ENCODE data around the gene ARID5A. TPM values are rescaled to one million over a fixed set of nuclear protein-coding genes. Genes with fewer than 3 reads are reported as not detected.
A peak's percentile ranks its signal among the peaks of the same experiment; 100 is the strongest.
"Not testable (repeated sequence)": the region's sequence is repeated elsewhere in the genome, so short reads cannot be mapped to it uniquely, and the experiment has no call there.

Gene ARID5A
- polyA plus RNA-seq, 1 donor, result 7.5 TPM

- not testable (repeated sequence) for H3K9me3 ChIP-seq (ENCODE audit: control insufficient read depth, low read depth, low read length); H3K36me3 ChIP-seq (ENCODE audit: control insufficient read depth, insufficient read depth, low read length); DNase-seq; H3K4me3 ChIP-seq (ENCODE audit: low read length); H3K27me3 ChIP-seq (ENCODE audit: control insufficient read depth, insufficient read depth, low read length)
- Histone ChIP-seq H3K4me1 (ENCODE audit: control insufficient read depth, insufficient read depth, low read length) (peaks cover 10% of the 10 kb centered on the region), H3K27ac (ENCODE audit: low read length) (peak overlapping the region; percentile 88)
- no CpG with 5 or more reads among the region's 6 CpGs for WGBS (ENCODE audit: insufficient coverage, low lambda C conversion rate)
These were observed 20.9 kb downstream of the ARID5A start for GRCh38 chr2:96557421-96557820.

- no peak for DNase-seq
- Histone ChIP-seq H3K9me3 (ENCODE audit: control insufficient read depth, low read depth, low read length) (no peaks in the 10 kb centered on the region), H3K36me3 (ENCODE audit: control insufficient read depth, insufficient read depth, low read length) (no peaks in the 10 kb centered on the region), H3K27me3 (ENCODE audit: control insufficient read depth, insufficient read depth, low read length) (no peaks in the 10 kb centered on the region), H3K4me1 (ENCODE audit: control insufficient read depth, insufficient read depth, low read length) (peaks cover 10% of the 10 kb centered on the region), H3K4me3 (ENCODE audit: low read length) (no peak overlapping the region), H3K27ac (ENCODE audit: low read length) (no peak overlapping the region)
- 76% methylated on average over 2 of the region's 6 CpGs for WGBS (ENCODE audit: insufficient coverage, low lambda C conversion rate)
These were observed 21.5 kb downstream of the ARID5A start for GRCh38 chr2:96558061-96558460.

- H3K36me3 ChIP-seq (ENCODE audit: control insufficient read depth, insufficient read depth, low read length), result no peaks in the 10 kb centered on the region
- no peak for DNase-seq
- H3K27me3 ChIP-seq (ENCODE audit: control insufficient read depth, insufficient read depth, low read length), result no peaks in the 10 kb centered on the region
- WGBS (ENCODE audit: insufficient coverage, low lambda C conversion rate), result no CpG with 5 or more reads among the region's 8 CpGs
- H3K9me3 ChIP-seq (ENCODE audit: control insufficient read depth, low read depth, low read length), result no peaks in the 10 kb centered on the region
- H3K27ac ChIP-seq (ENCODE audit: low read length), result no peak overlapping the region
- no peak overlapping the region for H3K4me3 ChIP-seq (ENCODE audit: low read length)
- H3K4me1 ChIP-seq (ENCODE audit: control insufficient read depth, insufficient read depth, low read length), result peaks cover 10% of the 10 kb centered on the region
These were observed 21.9 kb downstream of the ARID5A start for GRCh38 chr2:96558485-96558884.

- WGBS (ENCODE audit: insufficient coverage, low lambda C conversion rate), result no CpG with 5 or more reads among the region's 4 CpGs
- Histone ChIP-seq H3K27me3 (ENCODE audit: control insufficient read depth, insufficient read depth, low read length) (no peaks in the 10 kb centered on the region), H3K27ac (ENCODE audit: low read length) (no peak overlapping the region), H3K4me3 (ENCODE audit: low read length) (no peak overlapping the region), H3K36me3 (ENCODE audit: control insufficient read depth, insufficient read depth, low read length) (no peaks in the 10 kb centered on the region), H3K4me1 (ENCODE audit: control insufficient read depth, insufficient read depth, low read length) (no peaks in the 10 kb centered on the region), H3K9me3 (ENCODE audit: control insufficient read depth, low read depth, low read length) (no peaks in the 10 kb centered on the region)
- no peak for DNase-seq
These were observed 27.5 kb downstream of the ARID5A start for GRCh38 chr2:96564026-96564425.

- no peaks in the 10 kb centered on the region for H3K9me3 ChIP-seq (ENCODE audit: control insufficient read depth, low read depth, low read length)
- no peak for DNase-seq
- no CpG with 5 or more reads among the region's 3 CpGs for WGBS (ENCODE audit: insufficient coverage, low lambda C conversion rate)
- H3K27me3 ChIP-seq (ENCODE audit: control insufficient read depth, insufficient read depth, low read length), result no peaks in the 10 kb centered on the region
- no peak overlapping the region for H3K4me3 ChIP-seq (ENCODE audit: low read length)
- no peak overlapping the region for H3K27ac ChIP-seq (ENCODE audit: low read length)
- H3K36me3 ChIP-seq (ENCODE audit: control insufficient read depth, insufficient read depth, low read length), result no peaks in the 10 kb centered on the region
- H3K4me1 ChIP-seq (ENCODE audit: control insufficient read depth, insufficient read depth, low read length), result no peaks in the 10 kb centered on the region
These were observed 28.0 kb downstream of the ARID5A start for GRCh38 chr2:96564563-96564962.

- Histone ChIP-seq H3K36me3 (ENCODE audit: control insufficient read depth, insufficient read depth, low read length) (no peaks in the 10 kb centered on the region), H3K27ac (ENCODE audit: low read length) (no peak overlapping the region), H3K9me3 (ENCODE audit: control insufficient read depth, low read depth, low read length) (no peaks in the 10 kb centered on the region), H3K4me1 (ENCODE audit: control insufficient read depth, insufficient read depth, low read length) (no peaks in the 10 kb centered on the region), H3K4me3 (ENCODE audit: low read length) (no peak overlapping the region), H3K27me3 (ENCODE audit: control insufficient read depth, insufficient read depth, low read length) (no peaks in the 10 kb centered on the region)
- DNase-seq, result no peak
- WGBS (ENCODE audit: insufficient coverage, low lambda C conversion rate), result no CpG with 5 or more reads among the region's 5 CpGs
These were observed 28.6 kb downstream of the ARID5A start for GRCh38 chr2:96565111-96565510.

GRCh38 chr2:96568094-96568493 is 31.5 kb downstream of the ARID5A start:
- no peak overlapping the region for H3K4me3 ChIP-seq (ENCODE audit: low read length)
- no peaks in the 10 kb centered on the region for H3K4me1 ChIP-seq (ENCODE audit: control insufficient read depth, insufficient read depth, low read length)
- no peaks in the 10 kb centered on the region for H3K36me3 ChIP-seq (ENCODE audit: control insufficient read depth, insufficient read depth, low read length)
- no peak overlapping the region for H3K27ac ChIP-seq (ENCODE audit: low read length)
- H3K9me3 ChIP-seq (ENCODE audit: control insufficient read depth, low read depth, low read length), result no peaks in the 10 kb centered on the region
- H3K27me3 ChIP-seq (ENCODE audit: control insufficient read depth, insufficient read depth, low read length), result no peaks in the 10 kb centered on the region
- no peak for DNase-seq
- WGBS (ENCODE audit: insufficient coverage, low lambda C conversion rate), result no CpG with 5 or more reads among the region's 3 CpGs

- no peak overlapping the region for H3K27ac ChIP-seq (ENCODE audit: low read length)
These were observed 37.8 kb downstream of the ARID5A start for GRCh38 chr2:96574364-96574763.

GRCh38 chr2:96575785-96576456 is 39.4 kb downstream of the ARID5A start:
- WGBS (ENCODE audit: insufficient coverage, low lambda C conversion rate), result no CpG with 5 or more reads among the region's 1 CpG

More at GRCh38 chr2:96574364-96574763, 37.8 kb downstream of the ARID5A start:
- Histone ChIP-seq H3K4me3 (ENCODE audit: low read length) (no peak overlapping the region), H3K36me3 (ENCODE audit: control insufficient read depth, insufficient read depth, low read length) (no peaks in the 10 kb centered on the region), H3K27me3 (ENCODE audit: control insufficient read depth, insufficient read depth, low read length) (no peaks in the 10 kb centered on the region), H3K4me1 (ENCODE audit: control insufficient read depth, insufficient read depth, low read length) (peaks cover 3% of the 10 kb centered on the region), H3K9me3 (ENCODE audit: control insufficient read depth, low read depth, low read length) (no peaks in the 10 kb centered on the region)
- no CpG with 5 or more reads among the region's 2 CpGs for WGBS (ENCODE audit: insufficient coverage, low lambda C conversion rate)
- no peak for DNase-seq

GRCh38 chr2:96577501-96577900 is 40.9 kb downstream of the ARID5A start:
- Histone ChIP-seq H3K4me1 (ENCODE audit: control insufficient read depth, insufficient read depth, low read length) (peaks cover 3% of the 10 kb centered on the region), H3K27ac (ENCODE audit: low read length) (no peak overlapping the region), H3K9me3 (ENCODE audit: control insufficient read depth, low read depth, low read length) (no peaks in the 10 kb centered on the region), H3K36me3 (ENCODE audit: control insufficient read depth, insufficient read depth, low read length) (no peaks in the 10 kb centered on the region), H3K4me3 (ENCODE audit: low read length) (no peak overlapping the region), H3K27me3 (ENCODE audit: control insufficient read depth, insufficient read depth, low read length) (no peaks in the 10 kb centered on the region)
- DNase-seq, result no peak
- WGBS (ENCODE audit: insufficient coverage, low lambda C conversion rate), result no CpG with 5 or more reads among the region's 5 CpGs

More at GRCh38 chr2:96575785-96576456, 39.4 kb downstream of the ARID5A start:
- Histone ChIP-seq H3K27ac (ENCODE audit: low read length) (peak overlapping the region; percentile 6), H3K36me3 (ENCODE audit: control insufficient read depth, insufficient read depth, low read length) (no peaks in the 10 kb centered on the region), H3K9me3 (ENCODE audit: control insufficient read depth, low read depth, low read length) (no peaks in the 10 kb centered on the region), H3K27me3 (ENCODE audit: control insufficient read depth, insufficient read depth, low read length) (no peaks in the 10 kb centered on the region), H3K4me1 (ENCODE audit: control insufficient read depth, insufficient read depth, low read length) (peaks cover 3% of the 10 kb centered on the region), H3K4me3 (ENCODE audit: low read length) (no peak overlapping the region)
- peak; percentile 31 to 60 for DNase-seq

- no peak for DNase-seq
- Histone ChIP-seq H3K9me3 (ENCODE audit: control insufficient read depth, low read depth, low read length) (no peaks in the 10 kb centered on the region), H3K4me1 (ENCODE audit: control insufficient read depth, insufficient read depth, low read length) (peaks cover 3% of the 10 kb centered on the region), H3K27me3 (ENCODE audit: control insufficient read depth, insufficient read depth, low read length) (no peaks in the 10 kb centered on the region), H3K36me3 (ENCODE audit: control insufficient read depth, insufficient read depth, low read length) (no peaks in the 10 kb centered on the region), H3K27ac (ENCODE audit: low read length) (no peak overlapping the region), H3K4me3 (ENCODE audit: low read length) (no peak overlapping the region)
- no CpG with 5 or more reads among the region's 3 CpGs for WGBS (ENCODE audit: insufficient coverage, low lambda C conversion rate)
These were observed 42.2 kb downstream of the ARID5A start for GRCh38 chr2:96578731-96579130.

Measured in large intestine (tissue), 3 donors.